ENCODE measurements around the gene SUCO. TPM values are rescaled to one million over a fixed set of nuclear protein-coding genes. Genes with fewer than 3 reads are reported as not detected.
"Not testable (repeated sequence)": the region's sequence is repeated elsewhere in the genome, so short reads cannot be mapped to it uniquely, and the experiment has no call there.

SUCO gene
- total RNA-seq, 1 donor from 2014 or later = 36.3 TPM

GRCh38 chr1:172609528-172609927 lies 76.6 kb downstream of the SUCO start:
- no peak for DNase-seq (ENCODE audit: low read depth)

- DNase-seq (ENCODE audit: low read depth) = no peak
These were observed 79.5 kb downstream of the SUCO start for GRCh38 chr1:172612478-172612877.

- DNase-seq (ENCODE audit: low read depth) = no peak
These were observed 80.3 kb downstream of the SUCO start for GRCh38 chr1:172613294-172613693.

DNA sequence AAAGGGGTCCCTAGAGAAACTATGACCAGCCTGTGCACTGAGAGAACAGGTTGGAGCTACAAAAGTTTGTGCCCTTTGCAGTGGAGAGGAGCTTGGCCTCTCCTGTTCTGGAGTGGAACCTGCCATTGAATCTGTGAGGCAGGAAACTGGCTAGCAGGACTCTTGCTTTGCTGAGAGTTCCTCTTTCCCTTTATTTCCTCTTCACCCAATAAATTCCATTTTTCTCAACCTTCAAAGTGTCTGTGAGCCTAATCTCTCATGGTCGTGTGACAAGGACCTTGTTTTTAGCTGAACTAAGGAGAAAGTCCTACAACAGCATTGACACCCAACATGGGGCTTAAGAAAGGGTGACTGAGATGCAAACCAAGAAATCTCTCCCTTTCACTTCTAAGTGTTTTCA lies 83.2 kb downstream of the SUCO start:
- DNase-seq (ENCODE audit: low read depth) = no peak

DNA sequence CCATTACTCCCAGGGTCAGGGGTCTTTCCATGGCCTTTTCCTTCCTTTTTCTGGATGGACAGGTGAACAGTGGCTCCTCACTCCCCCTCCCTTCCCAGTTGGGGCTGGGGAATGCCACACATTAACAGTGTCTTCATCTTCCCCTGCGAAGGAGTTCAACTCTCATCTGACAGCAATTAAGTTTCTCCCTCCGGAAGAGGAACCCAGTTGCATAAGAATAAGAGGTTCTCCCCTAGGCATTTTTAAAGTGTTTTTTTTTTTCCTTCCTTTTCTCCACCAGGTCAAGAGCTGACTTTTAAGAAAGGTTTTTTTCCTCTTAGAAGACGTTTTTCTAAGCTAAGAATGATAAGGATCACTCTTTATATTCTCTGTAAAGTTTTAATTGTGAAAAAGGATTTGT lies 83.7 kb downstream of the SUCO start:
- DNase-seq (ENCODE audit: low read depth) = no peak

GRCh38 chr1:172620603-172621002 lies 87.7 kb downstream of the SUCO start:
- DNase-seq (ENCODE audit: low read depth) = not testable (repeated sequence)

- DNase-seq (ENCODE audit: low read depth) = no peak
These were observed 89.6 kb downstream of the SUCO start for GRCh38 chr1:172622541-172622940.

GRCh38 chr1:172623748-172624147 lies 90.8 kb downstream of the SUCO start:
- no peak for DNase-seq (ENCODE audit: low read depth)

DNA sequence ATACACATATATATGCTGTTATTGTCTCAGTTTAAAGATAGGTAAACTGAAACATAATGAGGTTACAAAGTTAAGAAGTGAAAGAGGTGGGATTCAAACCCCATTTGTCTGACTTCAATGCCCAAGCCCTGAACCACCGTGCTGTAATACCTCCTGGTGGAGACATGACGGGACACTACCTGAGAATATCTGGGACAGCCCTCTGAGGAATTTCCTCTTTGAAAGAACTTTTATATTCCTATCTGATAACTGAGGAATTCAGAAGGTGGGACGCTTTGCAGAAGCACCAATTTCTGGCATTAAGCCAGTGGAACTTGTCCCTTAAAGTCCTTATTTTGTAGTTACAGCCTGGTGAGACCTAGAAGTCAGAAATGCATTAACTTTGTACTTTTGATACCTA lies 93.9 kb downstream of the SUCO start:
- no peak for DNase-seq (ENCODE audit: low read depth)

DNA sequence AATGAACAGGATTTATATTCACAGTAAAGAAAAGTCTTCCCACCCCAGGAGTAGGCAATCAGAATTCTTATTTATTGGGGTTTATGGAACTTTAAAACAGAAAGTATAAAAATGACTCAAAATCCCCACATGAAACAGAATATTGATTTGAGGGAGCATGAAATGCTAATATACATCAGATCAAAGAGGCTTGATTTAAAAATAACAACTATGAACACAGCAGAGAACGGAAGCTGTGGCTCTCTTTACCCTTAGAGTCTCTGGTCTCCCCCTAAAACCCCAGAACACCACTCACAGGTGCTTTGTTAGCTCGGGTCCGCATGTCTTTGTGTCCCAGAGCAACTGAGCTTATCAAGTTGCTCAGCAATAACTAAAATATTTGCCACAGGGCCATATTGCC lies 94.8 kb downstream of the SUCO start:
- no peak for DNase-seq (ENCODE audit: low read depth)

- no peak for DNase-seq (ENCODE audit: low read depth)
These were observed 95.5 kb downstream of the SUCO start for GRCh38 chr1:172628401-172628800.

DNA sequence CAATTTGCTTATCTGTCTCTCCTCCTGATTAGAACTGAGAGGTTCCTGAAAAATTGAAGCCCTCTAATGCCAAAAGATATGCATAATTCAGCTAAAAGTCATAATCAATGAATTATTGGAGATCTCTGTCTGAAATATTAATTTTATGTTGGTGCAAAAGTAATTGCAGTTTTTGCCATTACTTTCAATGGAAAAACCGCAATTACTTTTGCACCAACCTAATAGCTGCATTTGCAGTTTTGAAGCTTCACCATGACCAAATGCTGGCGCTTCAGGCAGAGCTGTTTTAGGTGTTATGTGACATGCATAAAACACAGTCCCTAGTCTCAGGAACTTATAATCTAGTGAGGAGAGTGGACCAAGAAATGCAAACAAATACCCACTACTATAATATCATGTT lies 96.2 kb downstream of the SUCO start:
- no peak for DNase-seq (ENCODE audit: low read depth)

GRCh38 chr1:172629638-172630037 lies 96.7 kb downstream of the SUCO start:
- DNase-seq (ENCODE audit: low read depth) = no peak

GRCh38 chr1:172630056-172630818 lies 97.3 kb downstream of the SUCO start:
- DNase-seq (ENCODE audit: low read depth) = no peak

GRCh38 chr1:172630868-172631267 lies 97.9 kb downstream of the SUCO start:
- no peak for DNase-seq (ENCODE audit: low read depth)

- peak; percentile 30 for DNase-seq (ENCODE audit: low read depth)
These were observed 104.6 kb downstream of the SUCO start for GRCh38 chr1:172637522-172637921.

DNA sequence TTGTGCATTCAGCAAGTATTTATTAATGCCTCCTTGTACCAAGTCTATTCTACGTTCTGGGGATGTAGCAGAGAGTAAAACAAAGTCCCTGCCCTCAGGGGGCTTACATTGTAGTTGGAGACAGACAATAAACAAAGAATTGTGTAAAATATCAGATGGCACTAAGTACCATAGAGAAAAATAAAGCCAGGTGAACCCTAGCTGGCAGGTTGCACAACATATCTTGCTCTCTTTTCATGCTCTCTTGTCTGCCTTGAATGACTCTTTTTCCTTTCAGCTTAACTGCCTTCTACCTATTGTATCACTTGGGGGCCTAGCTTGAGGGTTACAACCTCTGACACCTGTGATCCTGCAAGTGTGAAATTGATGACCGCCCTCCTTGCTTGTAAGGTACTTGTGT lies 105.3 kb downstream of the SUCO start:
- no peak for DNase-seq (ENCODE audit: low read depth)

DNA sequence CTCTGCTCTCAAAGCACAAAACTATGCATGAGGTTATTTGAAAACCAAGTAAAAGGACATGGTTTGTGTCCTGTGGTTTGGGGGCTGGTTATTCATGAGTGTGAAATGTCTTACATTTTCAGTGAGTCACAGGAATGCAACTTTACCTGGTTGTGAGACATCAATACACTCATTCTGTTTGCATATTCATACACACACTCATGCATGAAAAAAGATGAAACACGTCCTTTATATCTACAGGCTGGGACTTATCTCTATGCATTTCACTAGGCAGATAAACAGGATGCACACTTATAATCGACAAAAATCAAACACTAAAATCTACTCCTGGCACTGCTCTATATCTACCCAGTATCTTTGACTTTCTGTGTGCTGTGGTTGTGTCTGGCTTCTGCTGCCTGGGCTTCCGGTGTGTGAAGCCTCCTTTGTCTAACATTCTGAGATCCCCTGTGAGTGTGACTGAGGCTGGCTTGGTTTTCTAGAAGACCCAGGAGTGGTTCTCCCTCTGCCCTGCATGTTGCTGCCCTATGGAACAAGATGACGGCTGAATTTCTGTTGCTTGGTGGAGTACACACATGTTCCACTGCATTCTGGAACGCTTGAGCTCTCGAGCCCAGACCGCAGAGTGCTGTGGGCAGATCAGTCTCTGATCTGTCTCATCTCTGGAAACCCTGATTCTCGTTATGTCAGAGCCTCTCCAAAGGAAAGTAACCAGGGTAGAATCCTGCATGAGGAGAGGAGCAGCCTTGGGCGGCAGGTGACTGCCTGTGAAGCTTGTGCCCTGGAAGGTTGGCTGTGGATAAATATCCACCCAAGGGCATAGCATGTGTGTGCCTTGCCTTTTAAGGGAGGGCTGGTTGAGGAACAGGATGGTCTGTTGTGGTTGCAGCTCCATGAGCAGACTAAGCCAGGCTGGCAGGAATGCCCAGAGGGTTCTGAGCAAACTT lies 106.2 kb downstream of the SUCO start:
- peak; percentile 66 for DNase-seq (ENCODE audit: low read depth)

GRCh38 chr1:172640111-172640510 lies 107.2 kb downstream of the SUCO start:
- DNase-seq (ENCODE audit: low read depth) = no peak

GRCh38 chr1:172641492-172641891 lies 108.5 kb downstream of the SUCO start:
- DNase-seq (ENCODE audit: low read depth) = no peak

- no peak for DNase-seq (ENCODE audit: low read depth)
These were observed 110.0 kb downstream of the SUCO start for GRCh38 chr1:172642970-172643369.

- no peak for DNase-seq (ENCODE audit: low read depth)
These were observed 113.7 kb downstream of the SUCO start for GRCh38 chr1:172646653-172647052.
